Uterus (tissue), 2 donors: Measurements from ENCODE around the gene ATP13A3.

Source experiments
- POLR2A ChIP-seq, 2 donors: fragments of 450-650 bp; IDR thresholded peaks; one replicate each; pipeline ENCODE4 v1.6.1; 2016; ENCODE audit warnings: antibody characterized with exemption in 2 of 2, mild to moderate bottlenecking in 1 of 2, moderate library complexity in 1 of 2
- TF ChIP-seq, protein P1 (sequence below), 4 experiments: fragments of 200-600 bp in 2 of 4; fragments of 450-650 bp in 2 of 4; sonication (generic) in 2 of 4; IDR thresholded peaks; one replicate each; pipeline ENCODE4 v1.5.1; 2016 to 2019; ENCODE audit warnings: antibody characterized with exemption in 4 of 4, mild to moderate bottlenecking in 2 of 4, moderate library complexity in 1 of 4

DNA sequence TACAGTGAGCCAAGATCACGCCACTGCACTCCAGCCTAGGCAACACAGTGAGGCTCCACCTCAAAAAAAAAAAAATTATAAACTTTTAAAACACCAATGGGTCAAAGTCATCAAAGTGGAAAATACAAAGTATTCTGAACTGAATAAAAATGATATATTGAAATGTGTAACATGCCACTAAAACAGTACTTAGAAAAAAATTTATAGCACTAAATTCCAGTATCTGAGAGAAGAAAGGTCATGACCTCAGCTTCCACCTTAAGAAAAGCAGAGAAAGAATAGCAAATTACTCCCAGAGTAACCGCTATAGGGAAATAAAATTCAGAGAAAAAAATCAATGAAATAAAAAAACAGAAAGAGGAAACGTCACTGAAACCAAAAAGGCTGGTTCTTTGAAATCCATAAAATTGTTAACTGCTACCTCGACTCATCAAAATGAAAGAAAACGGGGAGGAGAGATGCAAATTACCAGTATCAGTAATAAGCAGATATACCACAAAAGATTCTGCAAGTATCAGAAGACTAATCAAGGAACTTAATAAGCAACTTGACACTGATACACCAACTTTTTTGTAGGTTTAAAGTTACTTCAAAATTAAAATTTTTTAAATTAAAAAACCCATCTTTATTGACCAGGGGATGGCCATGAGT, 20.8 kb downstream of the ATP13A3 start:
- TF ChIP-seq, protein P1, sequence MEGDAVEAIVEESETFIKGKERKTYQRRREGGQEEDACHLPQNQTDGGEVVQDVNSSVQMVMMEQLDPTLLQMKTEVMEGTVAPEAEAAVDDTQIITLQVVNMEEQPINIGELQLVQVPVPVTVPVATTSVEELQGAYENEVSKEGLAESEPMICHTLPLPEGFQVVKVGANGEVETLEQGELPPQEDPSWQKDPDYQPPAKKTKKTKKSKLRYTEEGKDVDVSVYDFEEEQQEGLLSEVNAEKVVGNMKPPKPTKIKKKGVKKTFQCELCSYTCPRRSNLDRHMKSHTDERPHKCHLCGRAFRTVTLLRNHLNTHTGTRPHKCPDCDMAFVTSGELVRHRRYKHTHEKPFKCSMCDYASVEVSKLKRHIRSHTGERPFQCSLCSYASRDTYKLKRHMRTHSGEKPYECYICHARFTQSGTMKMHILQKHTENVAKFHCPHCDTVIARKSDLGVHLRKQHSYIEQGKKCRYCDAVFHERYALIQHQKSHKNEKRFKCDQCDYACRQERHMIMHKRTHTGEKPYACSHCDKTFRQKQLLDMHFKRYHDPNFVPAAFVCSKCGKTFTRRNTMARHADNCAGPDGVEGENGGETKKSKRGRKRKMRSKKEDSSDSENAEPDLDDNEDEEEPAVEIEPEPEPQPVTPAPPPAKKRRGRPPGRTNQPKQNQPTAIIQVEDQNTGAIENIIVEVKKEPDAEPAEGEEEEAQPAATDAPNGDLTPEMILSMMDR (IDR thresholded peaks at IDR 0.05) = no peak
- no peak for TF ChIP-seq POLR2A (IDR thresholded peaks at IDR 0.05)
